Dermis blood vessel endothelial cell (primary cell): Measurements from ENCODE around the gene CCDC33. TPM values are rescaled to one million over a fixed set of nuclear protein-coding genes. Genes with fewer than 3 reads are reported as not detected.

Source experiments
- DNase-seq: peaks from one replicate; pipeline ENCODE4 v3.0.0; 2010
- total RNA-seq: library from RNA; depleted of rRNA; stranded (reverse); fragments of >200 nt; gene quantifications from 2 replicates; pipeline ENCODE4 v1.2.3, GENCODE V29; 2014

The CCDC33 gene
- total RNA-seq, 1 donor from 2014 or later: not detected

GRCh38 chr15:74233373-74233772, 2.8 kb upstream of the CCDC33 start:
- no peak for DNase-seq

GRCh38 chr15:74233851-74234597, 2.1 kb upstream of the CCDC33 start:
- DNase-seq: no peak

- DNase-seq: no peak
Measured at GRCh38 chr15:74234598-74234875, 1.6 kb upstream of the CCDC33 start.

- no peak for DNase-seq
Measured at GRCh38 chr15:74239051-74239705, 3.1 kb downstream of the CCDC33 start.

- DNase-seq: peak; percentile 93
Measured at GRCh38 chr15:74240002-74240568, 4.0 kb downstream of the CCDC33 start.

GRCh38 chr15:74240897-74241614, 4.9 kb downstream of the CCDC33 start:
- no peak for DNase-seq

- peak; percentile 45 for DNase-seq
Measured at GRCh38 chr15:74242441-74243185, 6.5 kb downstream of the CCDC33 start.

GRCh38 chr15:74243431-74243830, 7.3 kb downstream of the CCDC33 start:
- DNase-seq: no peak

- no peak for DNase-seq
Measured at GRCh38 chr15:74244822-74245341, 8.8 kb downstream of the CCDC33 start.

GRCh38 chr15:74245342-74245931, 9.3 kb downstream of the CCDC33 start:
- no peak for DNase-seq

GRCh38 chr15:74250266-74250665, 14.1 kb downstream of the CCDC33 start:
- DNase-seq: no peak

GRCh38 chr15:74251131-74251811, 15.1 kb downstream of the CCDC33 start:
- no peak for DNase-seq

- no peak for DNase-seq
Measured at GRCh38 chr15:74252291-74252690, 16.2 kb downstream of the CCDC33 start.

- no peak for DNase-seq
Measured at GRCh38 chr15:74252721-74253120, 16.6 kb downstream of the CCDC33 start.

- no peak for DNase-seq
Measured at GRCh38 chr15:74253211-74253921, 17.2 kb downstream of the CCDC33 start.

GRCh38 chr15:74257105-74257504, 21.0 kb downstream of the CCDC33 start:
- no peak for DNase-seq

- no peak for DNase-seq
Measured at GRCh38 chr15:74257623-74258022, 21.5 kb downstream of the CCDC33 start.

GRCh38 chr15:74258456-74259291, 22.5 kb downstream of the CCDC33 start:
- no peak for DNase-seq

- no peak for DNase-seq
Measured at GRCh38 chr15:74259292-74259648, 23.1 kb downstream of the CCDC33 start.
